ENCODE results near the gene NR2E3.

DNA sequence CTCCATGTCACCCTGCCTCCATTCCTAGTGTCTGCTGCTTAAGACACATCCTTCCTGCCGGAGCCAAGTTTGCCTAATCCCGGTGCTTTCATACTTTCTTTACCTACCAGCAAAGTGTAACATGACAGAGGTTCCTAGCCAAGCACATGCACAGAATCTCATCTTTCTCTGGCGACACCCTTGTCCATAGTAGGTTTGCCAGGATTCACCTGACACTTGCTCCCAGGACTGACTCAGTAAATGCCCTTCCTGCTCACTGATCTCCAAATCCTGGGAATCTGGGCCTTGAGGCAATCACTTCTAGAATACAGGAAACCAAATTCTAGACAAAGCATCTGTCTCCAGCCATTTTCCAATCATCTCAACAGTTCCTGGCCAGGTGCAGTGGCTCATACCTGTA lies 10.2 kb upstream of the NR2E3 start:
- TF ChIP-seq, protein P1, sequence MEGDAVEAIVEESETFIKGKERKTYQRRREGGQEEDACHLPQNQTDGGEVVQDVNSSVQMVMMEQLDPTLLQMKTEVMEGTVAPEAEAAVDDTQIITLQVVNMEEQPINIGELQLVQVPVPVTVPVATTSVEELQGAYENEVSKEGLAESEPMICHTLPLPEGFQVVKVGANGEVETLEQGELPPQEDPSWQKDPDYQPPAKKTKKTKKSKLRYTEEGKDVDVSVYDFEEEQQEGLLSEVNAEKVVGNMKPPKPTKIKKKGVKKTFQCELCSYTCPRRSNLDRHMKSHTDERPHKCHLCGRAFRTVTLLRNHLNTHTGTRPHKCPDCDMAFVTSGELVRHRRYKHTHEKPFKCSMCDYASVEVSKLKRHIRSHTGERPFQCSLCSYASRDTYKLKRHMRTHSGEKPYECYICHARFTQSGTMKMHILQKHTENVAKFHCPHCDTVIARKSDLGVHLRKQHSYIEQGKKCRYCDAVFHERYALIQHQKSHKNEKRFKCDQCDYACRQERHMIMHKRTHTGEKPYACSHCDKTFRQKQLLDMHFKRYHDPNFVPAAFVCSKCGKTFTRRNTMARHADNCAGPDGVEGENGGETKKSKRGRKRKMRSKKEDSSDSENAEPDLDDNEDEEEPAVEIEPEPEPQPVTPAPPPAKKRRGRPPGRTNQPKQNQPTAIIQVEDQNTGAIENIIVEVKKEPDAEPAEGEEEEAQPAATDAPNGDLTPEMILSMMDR (IDR thresholded peaks at IDR 0.05; ENCODE audit: borderline replicate concordance, extremely low read depth, low read length, poor library complexity, severe bottlenecking) = no peak
- no peak for TF ChIP-seq EZH2 (IDR thresholded peaks at IDR 0.05; ENCODE audit: borderline replicate concordance, low read depth, low read length, severe bottlenecking)
